ENCODE measurements around the gene TNPO3. TPM values are rescaled to one million over a fixed set of nuclear protein-coding genes. Genes with fewer than 3 reads are reported as not detected.

TNPO3 gene
- total and polyA plus RNA-seq, 2 of the 4 experiments (the other 2 are of a cell fraction), result 24.2 to 77.2 TPM

DNA sequence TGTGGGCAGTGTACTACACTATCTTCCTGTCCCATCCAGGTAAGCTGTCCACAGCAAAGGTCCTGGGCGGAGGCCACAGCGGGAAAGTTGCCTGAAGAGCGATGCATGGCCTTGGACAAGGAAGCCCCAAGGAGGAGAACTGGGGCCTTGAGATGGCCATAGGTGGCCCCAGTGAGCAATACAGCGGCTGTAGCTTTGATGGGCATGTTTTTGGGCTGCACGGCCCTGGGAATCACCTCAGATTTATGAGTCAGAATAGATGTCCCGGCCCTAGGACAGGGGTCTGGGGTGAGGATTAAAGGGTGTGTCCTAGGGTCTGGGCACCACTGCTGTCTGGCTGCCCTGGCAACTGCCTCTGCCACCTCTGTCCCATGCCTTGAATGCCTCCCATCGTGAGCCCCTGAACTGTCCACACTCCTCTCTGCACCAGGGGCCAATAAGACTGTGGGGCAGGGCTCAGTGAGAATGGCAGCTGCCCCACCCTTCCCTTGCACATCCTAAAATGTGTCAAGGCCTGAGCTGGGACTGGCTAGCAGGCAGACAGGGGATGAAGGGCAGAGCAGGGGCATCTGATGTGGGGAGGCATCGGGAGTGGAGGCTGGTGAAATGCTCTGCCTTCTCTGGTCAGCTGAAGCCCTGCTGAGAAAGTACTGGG, 126.6 kb downstream of the TNPO3 start (continued):
- TF ChIP-seq, protein P1, sequence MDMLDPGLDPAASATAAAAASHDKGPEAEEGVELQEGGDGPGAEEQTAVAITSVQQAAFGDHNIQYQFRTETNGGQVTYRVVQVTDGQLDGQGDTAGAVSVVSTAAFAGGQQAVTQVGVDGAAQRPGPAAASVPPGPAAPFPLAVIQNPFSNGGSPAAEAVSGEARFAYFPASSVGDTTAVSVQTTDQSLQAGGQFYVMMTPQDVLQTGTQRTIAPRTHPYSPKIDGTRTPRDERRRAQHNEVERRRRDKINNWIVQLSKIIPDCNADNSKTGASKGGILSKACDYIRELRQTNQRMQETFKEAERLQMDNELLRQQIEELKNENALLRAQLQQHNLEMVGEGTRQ (IDR thresholded peaks at IDR 0.05; ENCODE audit: low read depth, low read length), result no peak
- no peak for TF ChIP-seq RAD21 (IDR thresholded peaks at IDR 0.05; ENCODE audit: low read length)
- TF ChIP-seq CHD1 (IDR thresholded peaks at IDR 0.05; ENCODE audit: low read depth, low read length), result no peak

DNA sequence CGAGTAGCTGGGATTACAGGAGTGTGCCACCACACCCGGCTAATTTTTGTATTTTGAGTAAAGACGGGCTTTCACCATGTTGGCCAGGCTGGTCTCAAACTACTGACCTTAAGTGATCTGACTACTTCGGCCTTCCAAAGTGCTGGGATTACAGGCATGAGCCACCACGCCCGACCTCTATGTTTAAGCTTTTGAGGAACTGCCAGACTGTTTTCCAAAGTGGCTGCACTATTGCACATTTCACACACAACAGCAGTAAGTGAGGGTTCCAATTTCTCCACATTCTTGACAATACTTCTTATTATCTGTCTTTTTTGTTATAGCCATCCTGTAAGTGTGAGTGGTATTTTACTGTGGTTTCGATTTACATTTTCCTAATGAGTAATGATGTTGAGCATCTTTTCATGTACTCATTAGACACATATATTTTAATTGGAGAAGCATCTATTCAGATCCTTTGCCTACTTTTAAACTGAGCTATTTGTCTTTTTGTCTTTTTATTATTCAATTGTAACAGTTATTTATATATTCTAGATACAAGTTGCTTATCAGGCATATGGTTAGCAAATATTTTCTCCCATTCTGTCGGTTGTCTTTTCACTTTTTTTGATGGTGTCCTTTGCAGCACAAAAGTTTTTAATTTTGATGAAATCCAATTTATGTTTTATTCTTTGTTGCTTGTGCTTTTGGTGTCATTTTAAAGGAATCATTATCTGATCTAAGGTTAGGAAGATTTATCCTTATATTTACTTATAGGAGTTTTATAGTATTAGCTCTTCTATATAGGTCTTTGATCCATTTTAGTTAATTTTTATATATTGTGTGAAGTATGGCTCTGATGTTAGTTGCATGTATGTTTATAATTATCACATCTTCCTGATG, 130.0 kb downstream of the TNPO3 start:
- Histone ChIP-seq H3K18ac (ENCODE audit: low read depth, low read length) (no peak overlapping the region), H3K27me3 (ENCODE audit: control insufficient read depth, insufficient read depth, low read length) (peaks cover 60% of the 10 kb centered on the region), H3K23ac (ENCODE audit: low read depth, low read length) (no peak overlapping the region), H3K79me1 (ENCODE audit: low read depth in 1 of 2, low read length in 2 of 2) (no peaks in the 10 kb centered on the region), H3K27ac (ENCODE audit: insufficient read depth, low read length) (no peak overlapping the region), H2BK20ac (ENCODE audit: low read depth, low read length) (no peak overlapping the region), H2BK15ac (ENCODE audit: low read depth, low read length) (no peak overlapping the region), H2AFZ (replicated peaks; ENCODE audit: low read length, poor library complexity) (no peak overlapping the region), H3K4me2 (ENCODE audit: low read depth, low read length) (no peak overlapping the region), H4K20me1 (ENCODE audit: insufficient read depth, low read length) (no peaks in the 10 kb centered on the region), H2BK120ac (ENCODE audit: low read depth, low read length) (no peak overlapping the region), H4K5ac (ENCODE audit: low read depth, low read length) (no peak overlapping the region), H3K36me3 (ENCODE audit: control insufficient read depth, insufficient read depth, low read length) (no peaks in the 10 kb centered on the region), H2AK9ac (replicated peaks; ENCODE audit: low read depth, low read length, poor library complexity) (no peak overlapping the region), H3K14ac (replicated peaks; ENCODE audit: low read depth, low read length) (no peak overlapping the region), H3K4me3 (ENCODE audit: insufficient read depth, low read depth, low read length) (no peak overlapping the region), H3K9ac (ENCODE audit: low read depth, low read length) (no peak overlapping the region), H3K4me1 (ENCODE audit: control insufficient read depth, insufficient read depth, low read length) (no peaks in the 10 kb centered on the region), H3K9me3 (ENCODE audit: control insufficient read depth, insufficient read depth, low read length) (no peaks in the 10 kb centered on the region), H4K91ac (ENCODE audit: insufficient read depth, low read depth, low read length) (no peak overlapping the region), H2AK5ac (ENCODE audit: low read depth, low read length) (no peak overlapping the region), H3K4ac (ENCODE audit: low read depth, low read length) (no peak overlapping the region), H2BK5ac (ENCODE audit: low read depth, low read length, poor library complexity, severe bottlenecking) (no peak overlapping the region), H3K56ac (ENCODE audit: extremely low read depth, insufficient read depth, low read length) (no peak overlapping the region), H3K9me1 (ENCODE audit: insufficient read depth, low read length) (no peaks in the 10 kb centered on the region), H4K8ac (ENCODE audit: low read depth in 2 of 2, low read length in 2 of 2) (no peak overlapping the region)
- TF ChIP-seq BHLHE40 (IDR thresholded peaks at IDR 0.05; ENCODE audit: low read depth, low read length), result no peak
- TF ChIP-seq, protein P2, sequence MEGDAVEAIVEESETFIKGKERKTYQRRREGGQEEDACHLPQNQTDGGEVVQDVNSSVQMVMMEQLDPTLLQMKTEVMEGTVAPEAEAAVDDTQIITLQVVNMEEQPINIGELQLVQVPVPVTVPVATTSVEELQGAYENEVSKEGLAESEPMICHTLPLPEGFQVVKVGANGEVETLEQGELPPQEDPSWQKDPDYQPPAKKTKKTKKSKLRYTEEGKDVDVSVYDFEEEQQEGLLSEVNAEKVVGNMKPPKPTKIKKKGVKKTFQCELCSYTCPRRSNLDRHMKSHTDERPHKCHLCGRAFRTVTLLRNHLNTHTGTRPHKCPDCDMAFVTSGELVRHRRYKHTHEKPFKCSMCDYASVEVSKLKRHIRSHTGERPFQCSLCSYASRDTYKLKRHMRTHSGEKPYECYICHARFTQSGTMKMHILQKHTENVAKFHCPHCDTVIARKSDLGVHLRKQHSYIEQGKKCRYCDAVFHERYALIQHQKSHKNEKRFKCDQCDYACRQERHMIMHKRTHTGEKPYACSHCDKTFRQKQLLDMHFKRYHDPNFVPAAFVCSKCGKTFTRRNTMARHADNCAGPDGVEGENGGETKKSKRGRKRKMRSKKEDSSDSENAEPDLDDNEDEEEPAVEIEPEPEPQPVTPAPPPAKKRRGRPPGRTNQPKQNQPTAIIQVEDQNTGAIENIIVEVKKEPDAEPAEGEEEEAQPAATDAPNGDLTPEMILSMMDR (conservative IDR thresholded peaks at IDR 0.05; ENCODE audit: low read depth, low read length), result no peak
- no peak for TF ChIP-seq RAD21 (IDR thresholded peaks at IDR 0.05; ENCODE audit: low read length)
- no peak for TF ChIP-seq POLR2A (IDR thresholded peaks at IDR 0.05; ENCODE audit: low read depth, low read length)
- TF ChIP-seq NFE2L2 (IDR thresholded peaks at IDR 0.05; ENCODE audit: low read depth, low read length), result no peak
- no peak for TF ChIP-seq MAFK (IDR thresholded peaks at IDR 0.05; ENCODE audit: low read depth, low read length)
- no peak for TF ChIP-seq MXI1 (IDR thresholded peaks at IDR 0.05; ENCODE audit: borderline replicate concordance, low read depth, low read length)
- TF ChIP-seq, protein P1 (IDR thresholded peaks at IDR 0.05; ENCODE audit: low read depth, low read length), result no peak
- DNase-seq (no peak), ATAC-seq (ENCODE audit: low read depth) (no peak)
- dilution Hi-C loops (cut with HindIII; ENCODE audit: low sequenced_read_pairs, unreplicated experiment) (no loop called here), intact Hi-C loops (cut with micrococcal nuclease) (no loop called here), in situ Hi-C loops (cut with MboI; ENCODE audit: low sequenced_read_pairs) (no loop called here)
- 80% methylated on average over 6 of the region's 8 CpGs; no CpG with 5 or more reads in 1 of the 2 experiments for WGBS, 2 experiments (ENCODE audit: extremely low coverage in 2 of 2, insufficient read length in 1 of 2)
- no TSS peak for BruUV-seq (replicated peaks)
- ChIA-PET POLR2A (ENCODE audit: unreplicated experiment) (no interaction called here), CTCF (no interaction called here)
